HG02885 (cell line): ENCODE data around the gene CCDC8.
"Not testable (repeated sequence)": the region's sequence is repeated elsewhere in the genome, so short reads cannot be mapped to it uniquely, and the experiment has no call there.

Experiments used
- ATAC-seq: cut with Tn5 transposase; IDR thresholded peaks from one replicate; pipeline ENCODE4 v1.9.1; 2021; ENCODE audit warnings: mild to moderate bottlenecking; ENCODE audit not compliant: unreplicated experiment, poor library complexity

CCDC8 gene

GRCh38 chr19:46384396-46384795 is 29.0 kb downstream of the CCDC8 start:
- ATAC-seq, result no peak

- ATAC-seq, result no peak
Observed at GRCh38 chr19:46383846-46384245, 29.5 kb downstream of the CCDC8 start.

- no peak for ATAC-seq
Observed at GRCh38 chr19:46383171-46383815, 30.1 kb downstream of the CCDC8 start.

GRCh38 chr19:46381756-46382345 is 31.5 kb downstream of the CCDC8 start:
- no peak for ATAC-seq

- no peak for ATAC-seq
Observed at GRCh38 chr19:46381346-46381745, 32.0 kb downstream of the CCDC8 start.

GRCh38 chr19:46380690-46381089 is 32.7 kb downstream of the CCDC8 start:
- no peak for ATAC-seq

- no peak for ATAC-seq
Observed at GRCh38 chr19:46378268-46378667, 35.1 kb downstream of the CCDC8 start.

- no peak for ATAC-seq
Observed at GRCh38 chr19:46376241-46377153, 36.9 kb downstream of the CCDC8 start.

GRCh38 chr19:46375476-46376067 is 37.8 kb downstream of the CCDC8 start:
- not testable (repeated sequence) for ATAC-seq

GRCh38 chr19:46374536-46375475 is 38.6 kb downstream of the CCDC8 start:
- ATAC-seq, result no peak

- no peak for ATAC-seq
Observed at GRCh38 chr19:46373491-46374359, 39.6 kb downstream of the CCDC8 start.

GRCh38 chr19:46372901-46373490 is 40.4 kb downstream of the CCDC8 start:
- no peak for ATAC-seq

- no peak for ATAC-seq
Observed at GRCh38 chr19:46371371-46371901, 41.9 kb downstream of the CCDC8 start.

- ATAC-seq, result no peak
Observed at GRCh38 chr19:46369817-46370216, 43.5 kb downstream of the CCDC8 start.

GRCh38 chr19:46368116-46368515 is 45.2 kb downstream of the CCDC8 start:
- no peak for ATAC-seq

- no peak for ATAC-seq
Observed at GRCh38 chr19:46367426-46367825, 45.9 kb downstream of the CCDC8 start.

GRCh38 chr19:46366620-46367292 is 46.6 kb downstream of the CCDC8 start:
- no peak for ATAC-seq

GRCh38 chr19:46365561-46365960 is 47.8 kb downstream of the CCDC8 start:
- no peak for ATAC-seq
